Ishikawa (cell line): ENCODE results near the gene TGIF2.

ENCODE experiments used
- CEBPB ChIP-seq: IDR thresholded peaks from 2 replicates; pipeline ENCODE4 v1.6.1; 2012
- CREB1 ChIP-seq: IDR thresholded peaks from 2 replicates; pipeline ENCODE4 v1.6.1; 2012; ENCODE audit warnings: low read depth
- EGR1 ChIP-seq: IDR thresholded peaks from 2 replicates; pipeline ENCODE4 v1.6.1; 2012
- EP300 ChIP-seq: IDR thresholded peaks from 2 replicates; pipeline ENCODE4 v1.6.1; 2012; ENCODE audit warnings: borderline replicate concordance
- FOXM1 ChIP-seq: IDR thresholded peaks from 2 replicates; pipeline ENCODE4 v1.6.1; 2012; ENCODE audit warnings: low read depth, borderline replicate concordance
- MAX ChIP-seq: IDR thresholded peaks from 2 replicates; pipeline ENCODE4 v1.6.1; 2012
- NFIC ChIP-seq: IDR thresholded peaks from 2 replicates; pipeline ENCODE4 v1.6.1; 2012
- RAD21 ChIP-seq: IDR thresholded peaks from 2 replicates; pipeline ENCODE4 v1.6.1; 2012; ENCODE audit warnings: low read depth
- REST ChIP-seq: IDR thresholded peaks from 2 replicates; pipeline ENCODE4 v1.6.1; 2012; ENCODE audit warnings: low read depth, mild to moderate bottlenecking
- TAF1 ChIP-seq: IDR thresholded peaks from 2 replicates; pipeline ENCODE4 v1.6.1; 2012; ENCODE audit warnings: low read depth, mild to moderate bottlenecking
- TCF12 ChIP-seq: IDR thresholded peaks from 2 replicates; pipeline ENCODE4 v1.6.1; 2012; ENCODE audit warnings: low read depth
- TEAD4 ChIP-seq: IDR thresholded peaks from 2 replicates; pipeline ENCODE4 v1.6.1; 2012
- USF1 ChIP-seq: IDR thresholded peaks from 2 replicates; pipeline ENCODE4 v1.6.1; 2012
- YY1 ChIP-seq: IDR thresholded peaks from 2 replicates; pipeline ENCODE4 v1.6.1; 2012; ENCODE audit warnings: low read depth
- ZBTB7A ChIP-seq: IDR thresholded peaks from 2 replicates; pipeline ENCODE4 v1.6.1; 2012; ENCODE audit warnings: low read depth

TGIF2 gene

GRCh38 chr20:36565520-36565919 lies 7.9 kb upstream of the TGIF2 start:
- TF ChIP-seq REST (no peak), CREB1 (no peak), RAD21 (no peak), ZBTB7A (no peak), MAX (no peak), NFIC (no peak), TEAD4 (no peak), TCF12 (no peak), EP300 (no peak), EGR1 (no peak), TAF1 (no peak), YY1 (no peak), CEBPB (no peak), USF1 (no peak), FOXM1 (no peak)

GRCh38 chr20:36569847-36570429 lies 3.5 kb upstream of the TGIF2 start:
- TF ChIP-seq YY1 = no peak
- TF ChIP-seq CEBPB = no peak

GRCh38 chr20:36571564-36572504 lies 1.6 kb upstream of the TGIF2 start:
- TF ChIP-seq CEBPB = no peak
- no peak for TF ChIP-seq EGR1
- no peak for TF ChIP-seq REST
- TF ChIP-seq EP300 = no peak
- no peak for TF ChIP-seq USF1
- no peak for TF ChIP-seq TCF12
- no peak for TF ChIP-seq NFIC

- TF ChIP-seq TCF12 (no peak), TEAD4 (no peak), TAF1 (no peak), YY1 (no peak), CREB1 (no peak), EGR1 (no peak), RAD21 (no peak), MAX (no peak), EP300 (no peak), REST (no peak), NFIC (no peak), CEBPB (no peak), USF1 (no peak), FOXM1 (no peak), ZBTB7A (no peak)
These were observed 695 bp upstream of the TGIF2 start for GRCh38 chr20:36572701-36573102.
